GM19099 (cell line): Measurements from ENCODE around the gene MDP1.

ENCODE experiments used
- POLR2A ChIP-seq: IDR thresholded peaks from 3 replicates; pipeline ENCODE4 v1.6.1; 2011; ENCODE audit warnings: low read depth; ENCODE audit not compliant: insufficient read length; ENCODE audit errors: extremely low read depth

Gene MDP1

DNA sequence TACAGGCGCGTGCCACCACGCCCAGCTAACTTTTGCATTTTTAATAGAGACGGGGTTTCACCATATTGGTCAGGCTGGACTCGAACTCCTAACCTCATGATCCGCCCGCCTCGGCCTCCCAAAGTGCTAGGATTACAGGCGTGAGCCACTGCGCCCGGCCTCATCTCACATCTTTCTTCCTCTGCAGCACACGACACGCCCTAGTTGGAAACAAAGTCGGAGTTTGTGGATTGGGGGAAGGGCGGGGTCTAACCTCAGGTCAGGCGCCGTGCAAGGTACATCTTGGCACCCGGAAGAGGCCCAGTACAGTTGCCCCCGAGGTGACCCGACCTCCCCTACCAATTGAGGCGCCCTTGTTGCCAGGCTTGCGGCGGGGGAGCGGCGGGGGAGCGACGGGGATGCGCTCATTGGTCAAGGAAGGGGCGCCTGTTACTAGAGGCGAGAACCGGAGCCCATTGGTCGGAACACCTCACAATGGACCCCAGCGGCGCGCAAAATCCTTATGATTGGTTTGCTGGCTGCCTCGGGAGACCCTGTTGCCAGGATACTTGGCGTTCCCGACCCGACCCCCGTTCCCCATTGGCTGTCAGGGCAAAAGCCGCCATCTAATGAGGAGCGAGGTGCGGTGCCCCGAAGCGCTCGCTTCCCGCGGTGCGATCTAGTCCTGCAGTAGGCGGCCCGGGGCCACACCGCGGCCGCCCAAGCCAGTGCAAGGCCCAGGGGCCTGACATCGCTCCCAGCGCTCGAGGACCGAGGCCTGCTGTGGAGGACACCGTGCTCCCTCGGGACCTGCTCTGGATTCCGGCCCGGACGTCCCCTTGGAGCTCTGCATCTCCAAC, 44.2 kb downstream of the MDP1 start, which contains the start of gene REC8:
Gene REC8, plus strand, starts transcription at position 659 of the 839 bp plus-strand sequence. CDS start 473 bp downstream, outside the sequence.
- TF ChIP-seq POLR2A: peak; percentile 20

DNA sequence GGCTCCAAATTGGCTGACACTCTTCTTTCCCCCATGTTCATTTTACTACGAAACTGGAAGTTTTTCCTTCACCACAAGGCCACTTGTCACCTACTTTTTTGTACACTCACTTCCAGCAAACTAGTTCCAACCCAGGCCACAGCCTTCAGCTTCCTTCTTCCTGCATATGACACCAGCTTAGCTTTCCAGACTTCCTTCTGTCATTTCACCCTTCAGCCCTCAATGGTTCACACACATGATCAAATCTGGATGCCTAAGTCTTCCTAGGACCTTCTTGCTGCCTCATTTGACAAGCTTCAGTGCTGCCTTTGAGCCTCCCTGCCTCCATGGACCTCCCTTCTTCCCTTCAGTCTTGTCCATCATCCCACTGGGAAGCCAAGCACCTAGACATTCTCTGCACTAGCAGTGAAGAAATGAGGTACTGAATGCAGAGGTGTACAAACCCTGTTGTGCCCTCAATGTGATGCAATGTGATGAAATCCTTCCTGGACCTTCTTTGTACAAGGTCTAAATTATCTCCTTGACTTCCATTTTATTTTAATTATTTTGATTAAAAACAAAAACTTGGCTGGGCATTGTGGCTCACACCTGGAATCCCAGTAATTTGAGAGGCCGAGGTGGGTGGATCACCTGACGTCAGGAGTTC, 48.3 kb downstream of the MDP1 start:
- TF ChIP-seq POLR2A: no peak

DNA sequence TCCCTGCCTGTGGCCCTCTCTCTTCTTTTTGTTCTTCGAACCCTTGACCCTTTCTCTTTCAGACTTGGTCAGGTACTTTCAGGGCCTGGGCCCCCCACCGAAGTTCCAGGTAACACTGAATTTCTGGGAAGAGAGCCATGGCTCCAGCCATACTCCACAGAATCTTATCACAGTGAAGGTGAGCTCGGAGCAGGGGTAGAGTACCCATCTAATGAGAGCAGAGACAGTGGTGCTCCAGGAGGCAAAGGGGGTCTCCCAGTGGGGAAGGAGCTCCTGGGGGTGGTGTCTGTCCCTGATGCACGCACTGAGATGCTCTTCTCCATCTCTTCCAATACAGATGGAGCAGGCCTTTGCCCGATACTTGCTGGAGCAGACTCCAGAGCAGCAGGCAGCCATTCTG, 50.1 kb downstream of the MDP1 start:
- TF ChIP-seq POLR2A: no peak

GRCh38 chr14:24164518-24164991, 51.3 kb downstream of the MDP1 start:
- TF ChIP-seq POLR2A: peak; percentile 8
